Uterus (tissue), 2 donors: Measurements from ENCODE around the gene PLA1A.

ENCODE experiments used
- POLR2A ChIP-seq, 2 donors: fragments of 450-650 bp; IDR thresholded peaks; one replicate each; pipeline ENCODE4 v1.6.1; 2016; ENCODE audit warnings: antibody characterized with exemption in 2 of 2, mild to moderate bottlenecking in 1 of 2, moderate library complexity in 1 of 2
- TF ChIP-seq, protein P1 (sequence below), 4 experiments: fragments of 200-600 bp in 2 of 4; fragments of 450-650 bp in 2 of 4; sonication (generic) in 2 of 4; IDR thresholded peaks; one replicate each; pipeline ENCODE4 v1.5.1; 2016 to 2019; ENCODE audit warnings: antibody characterized with exemption in 4 of 4, mild to moderate bottlenecking in 2 of 4, moderate library complexity in 1 of 4

DNA sequence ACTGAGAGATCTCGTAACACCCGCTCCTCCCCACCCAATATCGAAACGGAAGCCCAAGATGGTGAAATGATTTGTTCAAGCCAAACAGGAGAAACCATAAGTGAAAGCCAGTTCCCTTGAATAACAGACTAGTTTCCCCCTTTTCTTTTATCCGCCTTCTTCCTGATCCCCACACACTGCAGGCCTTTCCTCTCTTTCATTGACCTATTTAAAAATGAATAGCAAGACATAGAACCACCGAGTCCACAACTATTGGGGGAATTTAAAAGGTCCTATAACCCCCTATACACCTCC is 79.9 kb downstream of the PLA1A start:
- TF ChIP-seq, protein P1, sequence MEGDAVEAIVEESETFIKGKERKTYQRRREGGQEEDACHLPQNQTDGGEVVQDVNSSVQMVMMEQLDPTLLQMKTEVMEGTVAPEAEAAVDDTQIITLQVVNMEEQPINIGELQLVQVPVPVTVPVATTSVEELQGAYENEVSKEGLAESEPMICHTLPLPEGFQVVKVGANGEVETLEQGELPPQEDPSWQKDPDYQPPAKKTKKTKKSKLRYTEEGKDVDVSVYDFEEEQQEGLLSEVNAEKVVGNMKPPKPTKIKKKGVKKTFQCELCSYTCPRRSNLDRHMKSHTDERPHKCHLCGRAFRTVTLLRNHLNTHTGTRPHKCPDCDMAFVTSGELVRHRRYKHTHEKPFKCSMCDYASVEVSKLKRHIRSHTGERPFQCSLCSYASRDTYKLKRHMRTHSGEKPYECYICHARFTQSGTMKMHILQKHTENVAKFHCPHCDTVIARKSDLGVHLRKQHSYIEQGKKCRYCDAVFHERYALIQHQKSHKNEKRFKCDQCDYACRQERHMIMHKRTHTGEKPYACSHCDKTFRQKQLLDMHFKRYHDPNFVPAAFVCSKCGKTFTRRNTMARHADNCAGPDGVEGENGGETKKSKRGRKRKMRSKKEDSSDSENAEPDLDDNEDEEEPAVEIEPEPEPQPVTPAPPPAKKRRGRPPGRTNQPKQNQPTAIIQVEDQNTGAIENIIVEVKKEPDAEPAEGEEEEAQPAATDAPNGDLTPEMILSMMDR (IDR thresholded peaks at IDR 0.05) = no peak
- no peak for TF ChIP-seq POLR2A (IDR thresholded peaks at IDR 0.05)
